Keratinocyte (primary cell): ENCODE data around the gene SLC34A3.

Source experiments
- CTCF ChIP-seq, 3 experiments: IDR thresholded peaks in 1 of 3; conservative IDR thresholded peaks in 1 of 3; optimal IDR thresholded peaks in 1 of 3; 2 replicates in 2 of 3; 3 replicates in 1 of 3; pipeline versions ENCODE3 to v1.5.1; 2011; ENCODE audit warnings: low read length in 3 of 3, mild to moderate bottlenecking in 3 of 3, moderate library complexity in 2 of 3, control low read depth in 1 of 3, inconsistent platforms in 1 of 3; ENCODE audit not compliant: insufficient read depth in 2 of 3; ENCODE audit errors: extremely low read depth in 1 of 3
- EZH2 ChIP-seq: IDR thresholded peaks from one replicate; pipeline ENCODE4 v1.6.1; 2012; ENCODE audit warnings: inconsistent platforms, mild to moderate bottlenecking, low read length, moderate library complexity

GRCh38 chr9:137224830-137225694, 5.6 kb upstream of the SLC34A3 start, which contains the start of gene CYSRT1:
- no peak for TF ChIP-seq CTCF (optimal IDR thresholded peaks at IDR 0.05 in 1 of 3, IDR thresholded peaks at IDR 0.05 in 1 of 3, conservative IDR thresholded peaks at IDR 0.05 in 1 of 3; ENCODE audit: extremely low read depth in 1 of 3, insufficient read depth in 2 of 3, low read length in 3 of 3)
- TF ChIP-seq EZH2, result no peak
